Measurements from ENCODE around the gene EIF3D. TPM values are rescaled to one million over a fixed set of nuclear protein-coding genes. Genes with fewer than 3 reads are reported as not detected.

The EIF3D gene
- total RNA-seq, 2 donors from 2014 or later = 141 to 250 TPM

GRCh38 chr22:36492109-36492508 lies 36.9 kb downstream of the EIF3D start:
- no peaks in the 10 kb centered on the region for H3K4me1 ChIP-seq (ENCODE audit: control insufficient read depth in 1 of 2, low read depth in 2 of 2)
- ATAC-seq (ENCODE audit: insufficient number of reproducible peaks, low FRiP score, low read depth) (no peak), DNase-seq (ENCODE audit: low spot score) (no peak)
- peaks cover 5% of the 10 kb centered on the region for H3K36me3 ChIP-seq
- no peaks in the 10 kb centered on the region for H3K9me3 ChIP-seq
- no peak for TF ChIP-seq CTCF (IDR thresholded peaks at IDR 0.05)
- H3K27ac ChIP-seq = no peak overlapping the region
- H3K27me3 ChIP-seq (replicated peaks; ENCODE audit: insufficient read depth) = no peaks in the 10 kb centered on the region
- H3K4me3 ChIP-seq = no peak overlapping the region

DNA sequence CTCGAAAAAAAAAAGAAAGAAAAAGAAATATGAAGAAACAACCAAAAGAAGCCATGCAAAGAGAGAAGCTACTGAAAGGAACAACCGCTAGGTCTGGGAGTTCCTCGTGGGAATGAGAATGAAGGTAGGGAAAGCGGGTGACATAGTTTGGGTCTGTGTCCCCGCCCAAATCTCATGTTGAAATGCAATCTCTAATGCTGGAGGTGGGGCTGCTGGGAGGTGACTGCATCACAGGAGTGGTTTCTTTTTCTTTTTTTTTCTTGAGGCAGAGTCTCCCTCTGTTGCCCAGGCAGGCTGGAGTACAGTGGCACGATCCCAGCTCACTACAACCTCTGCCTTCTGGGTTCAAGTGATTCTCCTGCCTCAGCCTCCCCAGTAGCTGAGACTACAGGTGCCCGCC lies 37.8 kb downstream of the EIF3D start:
- Histone ChIP-seq H3K27me3 (replicated peaks; ENCODE audit: insufficient read depth) (no peaks in the 10 kb centered on the region), H3K9me3 (no peaks in the 10 kb centered on the region), H3K4me1 (ENCODE audit: control insufficient read depth in 1 of 2, low read depth in 2 of 2) (no peaks in the 10 kb centered on the region), H3K4me3 (no peak overlapping the region), H3K36me3 (peaks cover 5% of the 10 kb centered on the region), H3K27ac (no peak overlapping the region)
- TF ChIP-seq CTCF (IDR thresholded peaks at IDR 0.05) = no peak
- ATAC-seq (ENCODE audit: insufficient number of reproducible peaks, low FRiP score, low read depth) (no peak), DNase-seq (ENCODE audit: low spot score) (no peak)

DNA sequence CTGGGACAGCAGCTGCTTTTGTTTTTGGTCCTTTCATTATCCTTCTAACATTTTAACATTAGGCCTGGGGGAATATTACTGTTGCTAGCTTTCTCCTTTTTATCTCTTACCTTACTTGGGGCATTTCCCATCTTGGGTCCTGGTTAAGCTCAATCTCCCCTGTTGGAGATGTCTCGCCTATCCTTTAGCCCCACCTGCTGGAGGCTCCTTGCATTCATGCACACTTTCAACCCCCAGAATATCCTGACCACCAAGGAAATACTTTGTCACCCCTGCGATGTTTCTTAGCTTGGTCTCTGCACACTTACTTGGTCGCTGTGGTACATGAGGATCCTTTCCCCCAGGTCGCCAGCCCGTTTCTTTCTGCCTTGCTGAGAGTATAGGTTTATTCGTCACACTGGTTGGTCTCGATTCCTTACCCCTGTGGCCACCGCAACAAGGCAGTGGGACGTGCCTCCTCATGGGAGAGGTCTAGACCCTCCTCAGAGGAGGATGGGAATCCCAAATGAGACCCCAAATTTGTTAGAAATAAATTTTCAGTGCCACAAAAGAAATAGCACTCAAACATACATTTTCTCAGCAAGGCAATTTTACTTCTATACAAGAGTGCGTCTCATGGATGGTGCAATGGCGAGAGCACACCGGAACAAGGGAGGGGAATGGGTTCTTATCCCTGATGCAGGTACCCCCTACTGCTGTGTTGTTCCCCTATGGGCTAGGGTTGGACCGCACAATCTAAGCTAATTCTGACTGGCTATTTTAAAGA lies 42.2 kb downstream of the EIF3D start:
- Histone ChIP-seq H3K27me3 (replicated peaks; ENCODE audit: insufficient read depth) (no peaks in the 10 kb centered on the region), H3K27ac (no peak overlapping the region), H3K9me3 (no peaks in the 10 kb centered on the region), H3K4me3 (no peak overlapping the region), H3K36me3 (peaks cover 5% of the 10 kb centered on the region), H3K4me1 (ENCODE audit: control insufficient read depth in 1 of 2, low read depth in 2 of 2) (peaks cover 5% of the 10 kb centered on the region in 2 donors)
- DNase-seq (ENCODE audit: low spot score) = no peak
- peak; percentile 68 for TF ChIP-seq CTCF (IDR thresholded peaks at IDR 0.05)
- no peak for ATAC-seq (ENCODE audit: insufficient number of reproducible peaks, low FRiP score, low read depth)

DNA sequence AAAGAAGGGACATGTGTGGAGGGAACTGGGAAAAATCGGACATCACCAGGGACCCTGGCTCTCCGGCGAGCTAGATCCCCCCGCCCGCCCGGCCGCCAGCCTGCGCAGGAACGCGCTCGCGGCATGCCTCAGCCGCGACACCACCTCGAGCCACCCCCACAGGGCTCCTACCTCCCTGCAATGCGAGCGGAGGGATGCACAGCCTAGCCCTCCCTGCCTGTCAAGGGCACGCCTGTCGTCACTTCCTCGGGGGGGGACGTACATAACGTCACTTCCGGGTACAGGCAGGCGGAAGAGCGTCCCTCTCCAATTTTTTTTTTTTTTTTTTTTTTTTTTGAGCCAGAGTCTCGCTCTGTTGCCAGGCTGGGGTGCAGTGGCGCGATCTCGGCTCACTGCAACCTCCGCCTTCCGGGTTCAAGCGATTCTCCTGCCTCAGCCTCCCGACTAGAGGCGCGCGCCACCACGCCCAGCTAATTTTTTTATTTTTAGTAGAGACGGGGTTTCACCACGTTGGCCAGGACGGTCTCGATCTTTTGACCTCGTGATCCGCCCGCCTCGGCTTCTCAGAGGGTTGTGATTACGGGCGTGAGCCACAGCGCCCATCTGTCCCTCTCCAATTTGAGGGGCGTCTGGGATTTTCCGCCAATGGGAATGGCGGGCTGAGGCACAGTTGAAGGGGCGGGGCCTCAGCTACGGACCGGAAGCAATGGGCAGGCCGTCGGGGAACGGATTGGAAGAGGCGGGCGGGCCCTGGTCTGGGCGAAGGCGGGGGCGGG lies 47.4 kb downstream of the EIF3D start, which contains the start of gene TXN2:
TSS of gene TXN2 (minus strand) at position 248 of the 776 bp plus-strand sequence. CDS start 803 bp downstream, outside the sequence.
- Histone ChIP-seq H3K4me1 (ENCODE audit: control insufficient read depth in 1 of 2, low read depth in 2 of 2) (peaks cover 8 to 20% of the 10 kb centered on the region in 2 donors), H3K36me3 (peaks cover 11% of the 10 kb centered on the region), H3K4me3 (peak within 1 kb of the TSS; percentile 91), H3K27me3 (replicated peaks; ENCODE audit: insufficient read depth) (no peaks in the 10 kb centered on the region), H3K9me3 (no peaks in the 10 kb centered on the region), H3K27ac (peak within 1 kb of the TSS; percentile 96 to 98)
- DNase-seq (ENCODE audit: low spot score) = peak; percentile 93
- no peak for TF ChIP-seq CTCF (IDR thresholded peaks at IDR 0.05)
- peak; percentile 89 for ATAC-seq (ENCODE audit: insufficient number of reproducible peaks, low FRiP score, low read depth)

GRCh38 chr22:36480941-36481392 lies 48.0 kb downstream of the EIF3D start:
- Histone ChIP-seq H3K27me3 (replicated peaks; ENCODE audit: insufficient read depth) (no peaks in the 10 kb centered on the region), H3K27ac (peak overlapping the region; percentile 96 to 98), H3K4me3 (peak overlapping the region; percentile 91), H3K4me1 (ENCODE audit: control insufficient read depth in 1 of 2, low read depth in 2 of 2) (peaks cover 8 to 20% of the 10 kb centered on the region in 2 donors), H3K9me3 (no peaks in the 10 kb centered on the region), H3K36me3 (peaks cover 17% of the 10 kb centered on the region)
- ATAC-seq (ENCODE audit: insufficient number of reproducible peaks, low FRiP score, low read depth) (no peak), DNase-seq (ENCODE audit: low spot score) (no peak)
- no peak for TF ChIP-seq CTCF (IDR thresholded peaks at IDR 0.05)

All from thoracic aorta (tissue), 2 donors.